Measurements from ENCODE around the gene AKAP13. TPM values are rescaled to one million over a fixed set of nuclear protein-coding genes. Genes with fewer than 3 reads are reported as not detected.

Gene AKAP13
- total and polyA plus RNA-seq, 2 of the 8 experiments (the other 6 are each of a cell fraction or from before 2014, with no cell fraction given), result 14.0 to 46.2 TPM

DNA sequence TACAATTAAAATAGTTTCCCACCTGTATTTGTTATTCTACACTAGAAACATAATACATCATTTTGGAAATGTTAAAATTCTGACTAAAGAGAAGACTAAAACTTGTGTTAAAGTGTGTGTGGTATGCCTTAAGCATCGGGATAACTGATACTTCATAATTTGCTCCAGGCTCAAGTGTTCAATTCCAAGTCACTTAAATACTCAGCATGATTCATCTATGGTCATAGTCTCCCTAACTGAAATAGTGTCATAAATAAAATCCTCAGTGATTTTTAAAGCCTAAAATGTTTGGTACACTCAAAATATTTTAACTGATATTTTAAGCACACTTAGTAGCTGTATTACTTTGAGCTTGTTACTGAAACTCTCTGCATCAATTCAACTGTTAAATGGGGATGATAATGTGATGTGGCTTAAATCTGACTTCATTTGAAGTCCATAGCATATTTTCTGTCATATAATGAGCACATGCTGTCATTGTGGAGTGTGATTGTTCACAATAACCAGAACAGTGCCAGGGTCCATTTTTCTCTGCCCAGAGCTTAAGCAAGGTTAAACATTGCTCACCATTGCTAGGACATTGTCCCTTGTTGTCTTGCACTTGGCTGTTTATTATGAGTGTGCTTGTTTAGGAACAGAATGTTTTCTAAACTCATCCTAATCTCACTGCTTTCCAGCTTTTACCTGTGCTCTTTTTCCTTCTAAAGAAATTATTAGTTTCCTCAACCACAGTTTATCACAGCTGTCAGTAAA lies 292.1 kb downstream of the AKAP13 start:
- Histone ChIP-seq H3K36me3 (ENCODE audit: control insufficient read depth in 2 of 4, insufficient read depth in 4 of 4, low read length in 3 of 4) (peaks cover 4 to 9% (median 5%) of the 10 kb centered on the region in 4 experiments; a peak in 4 of 8 replicates), H3K79me2 (ENCODE audit: control insufficient read depth in 1 of 2, insufficient read depth in 2 of 2, low read length in 2 of 2) (no peaks in the 10 kb centered on the region), H4K20me1 (replicated peaks in 1 of 2; ENCODE audit: control insufficient read depth in 1 of 2, insufficient read depth in 2 of 2, low read length in 2 of 2) (peaks cover 0 to 2% of the 10 kb centered on the region in 2 experiments), H3K9ac (replicated peaks in 1 of 4; ENCODE audit: extremely low read depth in 1 of 4, low read depth in 3 of 4, low read length in 3 of 4) (no peak overlapping the region), H4K91ac (replicated peaks; ENCODE audit: insufficient read length, low read length) (no peak overlapping the region), H3K4me3 (ENCODE audit: extremely low read depth in 1 of 4, insufficient read depth in 2 of 4, low read depth in 3 of 4, low read length in 4 of 4) (no peak overlapping the region), H3K56ac (replicated peaks; ENCODE audit: insufficient read length, low read depth, low read length) (no peak overlapping the region), H2AK5ac (ENCODE audit: low read depth, low read length) (no peak overlapping the region), H2AFZ (ENCODE audit: low read length) (no peak overlapping the region), H2BK5ac (ENCODE audit: low read depth, low read length) (no peak overlapping the region), H3K23me2 (ENCODE audit: low read depth, low read length) (no peaks in the 10 kb centered on the region; the same call in 1 of the 2 replicates), H3K4ac (replicated peaks; ENCODE audit: insufficient read length, low read depth, low read length) (no peak overlapping the region), H3K14ac (ENCODE audit: insufficient read length) (no peak overlapping the region), H3K23ac (ENCODE audit: insufficient read length) (no peak overlapping the region), H3K27me3 (replicated peaks in 1 of 4; ENCODE audit: control insufficient read depth in 3 of 4, extremely low read depth in 1 of 4, insufficient read depth in 3 of 4, low read length in 3 of 4) (no peaks in the 10 kb centered on the region), H2BK12ac (ENCODE audit: low read depth, low read length) (no peak overlapping the region), H3K27ac (ENCODE audit: low read depth, low read length) (no peak overlapping the region), H3K4me2 (ENCODE audit: insufficient read depth in 1 of 2, low read depth in 2 of 2, low read length in 2 of 2) (no peak overlapping the region), H2BK120ac (replicated peaks; ENCODE audit: low read depth, low read length) (no peak overlapping the region), H2BK15ac (ENCODE audit: low read length) (no peak overlapping the region), H3K9me3 (ENCODE audit: insufficient read depth in 2 of 2, low read depth in 1 of 2, low read length in 1 of 2) (no peaks in the 10 kb centered on the region), H4K5ac (ENCODE audit: insufficient read length, low read depth, low read length) (no peak overlapping the region), H3K18ac (ENCODE audit: extremely low read depth, low read length) (no peak overlapping the region), H2BK20ac (ENCODE audit: low read length) (no peak overlapping the region), H3K4me1 (replicated peaks in 1 of 4; ENCODE audit: control insufficient read depth in 3 of 4, insufficient read depth in 4 of 4, low read length in 3 of 4) (no peaks in the 10 kb centered on the region), H3K79me1 (ENCODE audit: low read depth, low read length) (no peaks in the 10 kb centered on the region), H4K8ac (ENCODE audit: extremely low read depth, insufficient read depth, low read length) (no peak overlapping the region)
- ChIA-PET POLR2A (ENCODE audit: partially characterized antibody) (no interaction called here), CTCF (ENCODE audit: partially characterized antibody) (no interaction called here)
- WGBS, 2 experiments (ENCODE audit: extremely low coverage in 1 of 2, insufficient coverage in 1 of 2, insufficient read length in 1 of 2, insufficient replicate concordance in 2 of 2, low coverage in 1 of 2, low lambda C conversion rate in 2 of 2, missing lambda C conversion rate in 1 of 2), result 96% methylated on average over 1 of the region's 1 CpG; no CpG with 5 or more reads in 1 of the 2 experiments
- DNase-seq (ENCODE audit: low read depth in 1 of 2, low spot score in 2 of 2) (no peak), FAIRE-seq (no peak)
- no peak for TF ChIP-seq BRCA1 (IDR thresholded peaks at IDR 0.05; ENCODE audit: low read depth, low read length)
- no peak for TF ChIP-seq FOSL1 (IDR thresholded peaks at IDR 0.05; ENCODE audit: insufficient read depth, low read depth, low read length)
- TF ChIP-seq, protein P1, sequence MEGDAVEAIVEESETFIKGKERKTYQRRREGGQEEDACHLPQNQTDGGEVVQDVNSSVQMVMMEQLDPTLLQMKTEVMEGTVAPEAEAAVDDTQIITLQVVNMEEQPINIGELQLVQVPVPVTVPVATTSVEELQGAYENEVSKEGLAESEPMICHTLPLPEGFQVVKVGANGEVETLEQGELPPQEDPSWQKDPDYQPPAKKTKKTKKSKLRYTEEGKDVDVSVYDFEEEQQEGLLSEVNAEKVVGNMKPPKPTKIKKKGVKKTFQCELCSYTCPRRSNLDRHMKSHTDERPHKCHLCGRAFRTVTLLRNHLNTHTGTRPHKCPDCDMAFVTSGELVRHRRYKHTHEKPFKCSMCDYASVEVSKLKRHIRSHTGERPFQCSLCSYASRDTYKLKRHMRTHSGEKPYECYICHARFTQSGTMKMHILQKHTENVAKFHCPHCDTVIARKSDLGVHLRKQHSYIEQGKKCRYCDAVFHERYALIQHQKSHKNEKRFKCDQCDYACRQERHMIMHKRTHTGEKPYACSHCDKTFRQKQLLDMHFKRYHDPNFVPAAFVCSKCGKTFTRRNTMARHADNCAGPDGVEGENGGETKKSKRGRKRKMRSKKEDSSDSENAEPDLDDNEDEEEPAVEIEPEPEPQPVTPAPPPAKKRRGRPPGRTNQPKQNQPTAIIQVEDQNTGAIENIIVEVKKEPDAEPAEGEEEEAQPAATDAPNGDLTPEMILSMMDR (IDR thresholded peaks at IDR 0.05; ENCODE audit: control extremely low read depth in 1 of 3, insufficient read depth in 1 of 3, low read depth in 1 of 3, low read length in 3 of 3), result no peak
- TF ChIP-seq, protein P2, sequence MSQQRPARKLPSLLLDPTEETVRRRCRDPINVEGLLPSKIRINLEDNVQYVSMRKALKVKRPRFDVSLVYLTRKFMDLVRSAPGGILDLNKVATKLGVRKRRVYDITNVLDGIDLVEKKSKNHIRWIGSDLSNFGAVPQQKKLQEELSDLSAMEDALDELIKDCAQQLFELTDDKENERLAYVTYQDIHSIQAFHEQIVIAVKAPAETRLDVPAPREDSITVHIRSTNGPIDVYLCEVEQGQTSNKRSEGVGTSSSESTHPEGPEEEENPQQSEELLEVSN (IDR thresholded peaks at IDR 0.05), result no peak
- no peak for TF ChIP-seq CREB1 (IDR thresholded peaks at IDR 0.05)
- no peak for TF ChIP-seq HDAC2 (IDR thresholded peaks at IDR 0.05; ENCODE audit: borderline replicate concordance in 1 of 2, low read depth in 2 of 2, low read length in 2 of 2)
- no peak for TF ChIP-seq POLR2A (IDR thresholded peaks at IDR 0.05; ENCODE audit: control extremely low read depth in 1 of 2, low read depth in 2 of 2, low read length in 2 of 2)

All from H1 (cell line).